Loucy (cell line): ENCODE data around the gene ZNF750.

Source experiments
- H2AFZ ChIP-seq: fragments of 200-600 bp; sonication (generic); 2 replicates; pipeline ENCODE4 v1.6.0; 2016; ENCODE audit warnings: antibody characterized with exemption, mild to moderate bottlenecking, low read length, moderate library complexity
- H3F3A ChIP-seq: fragments of 200-600 bp; 2 replicates; pipeline ENCODE4 v1.6.0; 2016; ENCODE audit warnings: antibody characterized with exemption, low read depth, mild to moderate bottlenecking
- H3K27me3 ChIP-seq: fragments of 200-600 bp; sonication (generic); 2 replicates; pipeline ENCODE4 v1.6.1; 2014; ENCODE audit warnings: low read length, mild to moderate bottlenecking; ENCODE audit not compliant: insufficient read depth, poor library complexity, severe bottlenecking
- H3K36me3 ChIP-seq: fragments of 200-600 bp; sonication (generic); 2 replicates; pipeline ENCODE4 v1.6.1; 2016; ENCODE audit warnings: low read length; ENCODE audit not compliant: insufficient read depth
- H3K4me1 ChIP-seq: fragments of 200-600 bp; sonication (generic); 2 replicates; pipeline ENCODE4 v1.5.1; 2014; ENCODE audit warnings: low read length, mild to moderate bottlenecking; ENCODE audit not compliant: insufficient read depth, poor library complexity, severe bottlenecking
- H3K4me2 ChIP-seq: fragments of 200-600 bp; sonication (generic); 2 replicates; pipeline ENCODE4 v1.6.0; 2014; ENCODE audit warnings: antibody characterized with exemption, low read length, low read depth, mild to moderate bottlenecking; ENCODE audit not compliant: poor library complexity, severe bottlenecking
- H3K4me3 ChIP-seq: fragments of 200-600 bp; sonication (generic); 2 replicates; pipeline ENCODE4 v1.5.1; 2014; ENCODE audit warnings: low read length, mild to moderate bottlenecking, mixed read lengths; ENCODE audit not compliant: poor library complexity, severe bottlenecking
- H3K79me2 ChIP-seq: fragments of 200-600 bp; sonication (generic); 2 replicates; pipeline ENCODE4 v1.6.1; 2014; ENCODE audit warnings: low read length; ENCODE audit not compliant: insufficient read depth
- H3K9ac ChIP-seq: fragments of 200-600 bp; sonication (generic); 2 replicates; pipeline ENCODE4 v1.6.0; 2014; ENCODE audit warnings: mild to moderate bottlenecking, low read depth, low read length, moderate library complexity; ENCODE audit not compliant: poor library complexity, severe bottlenecking
- H3K9me2 ChIP-seq: fragments of 200-600 bp; sonication (generic); replicated peaks from 2 replicates; pipeline ENCODE4 v1.6.1; 2016; ENCODE audit warnings: low read depth, low read length, mixed read lengths
- H3K9me3 ChIP-seq: fragments of 200-600 bp; sonication (generic); 2 replicates; pipeline ENCODE4 v1.6.1; 2014; ENCODE audit warnings: mild to moderate bottlenecking, antibody characterized with exemption, low read length, low read depth; ENCODE audit not compliant: insufficient read depth
- H4K20me1 ChIP-seq: fragments of 200-600 bp; sonication (generic); 2 replicates; pipeline ENCODE4 v1.6.0; 2014; ENCODE audit warnings: antibody characterized with exemption, low read length, mild to moderate bottlenecking; ENCODE audit not compliant: insufficient read depth, poor library complexity, severe bottlenecking
- CTCF ChIP-seq: fragments of 200-600 bp; sonication (generic); conservative IDR thresholded peaks from 2 replicates; pipeline ENCODE4 v1.5.1; 2014; ENCODE audit warnings: mild to moderate bottlenecking, antibody characterized with exemption, low read length
- EZH2phosphoT487 ChIP-seq: fragments of 200-600 bp; IDR thresholded peaks from 2 replicates; pipeline ENCODE4 v1.6.1; 2018; ENCODE audit warnings: antibody characterized with exemption, mild to moderate bottlenecking, moderate library complexity, borderline replicate concordance

The ZNF750 gene

GRCh38 chr17:82836823-82837357 lies 2.9 kb downstream of the ZNF750 start:
- no peaks in the 10 kb centered on the region for H3F3A ChIP-seq
- no peaks in the 10 kb centered on the region for H3K27me3 ChIP-seq
- no peak overlapping the region for H2AFZ ChIP-seq
- no peak overlapping the region for H3K4me3 ChIP-seq
- TF ChIP-seq CTCF (no peak), EZH2phosphoT487 (no peak)
- no peaks in the 10 kb centered on the region for H3K79me2 ChIP-seq
- no peak overlapping the region for H3K9ac ChIP-seq
- H3K9me3 ChIP-seq = no peaks in the 10 kb centered on the region
- no peak overlapping the region for H3K4me2 ChIP-seq
- peaks cover 30% of the 10 kb centered on the region; the same call in 1 of the 2 replicates for H3K36me3 ChIP-seq
- no peaks in the 10 kb centered on the region for H4K20me1 ChIP-seq
- H3K4me1 ChIP-seq = no peaks in the 10 kb centered on the region
- H3K9me2 ChIP-seq = no peaks in the 10 kb centered on the region

- no peaks in the 10 kb centered on the region for H4K20me1 ChIP-seq
- H3K27me3 ChIP-seq = no peaks in the 10 kb centered on the region
- H3K9ac ChIP-seq = no peak overlapping the region
- H3K4me2 ChIP-seq = no peak overlapping the region
- H3F3A ChIP-seq = no peaks in the 10 kb centered on the region
- H3K4me1 ChIP-seq = no peaks in the 10 kb centered on the region
- TF ChIP-seq EZH2phosphoT487 (no peak), CTCF (no peak)
- H3K79me2 ChIP-seq = no peaks in the 10 kb centered on the region; the same call in 1 of the 2 replicates
- no peak overlapping the region for H2AFZ ChIP-seq
- no peaks in the 10 kb centered on the region for H3K9me3 ChIP-seq
- peaks cover 32% of the 10 kb centered on the region; the same call in 1 of the 2 replicates for H3K36me3 ChIP-seq
- H3K9me2 ChIP-seq = no peaks in the 10 kb centered on the region
- no peak overlapping the region for H3K4me3 ChIP-seq
Measured at GRCh38 chr17:82835766-82836512, 3.9 kb downstream of the ZNF750 start.

- H3K79me2 ChIP-seq = no peaks in the 10 kb centered on the region; the same call in 1 of the 2 replicates
- no peak overlapping the region for H2AFZ ChIP-seq
- no peaks in the 10 kb centered on the region for H3K9me2 ChIP-seq
- no peaks in the 10 kb centered on the region for H3K4me1 ChIP-seq
- H4K20me1 ChIP-seq = no peaks in the 10 kb centered on the region
- no peak overlapping the region for H3K4me2 ChIP-seq
- H3F3A ChIP-seq = no peaks in the 10 kb centered on the region
- no peaks in the 10 kb centered on the region for H3K9me3 ChIP-seq
- H3K27me3 ChIP-seq = no peaks in the 10 kb centered on the region
- TF ChIP-seq CTCF = no peak
- no peak for TF ChIP-seq EZH2phosphoT487
- H3K36me3 ChIP-seq = peaks cover 36% of the 10 kb centered on the region; the same call in 1 of the 2 replicates
- H3K4me3 ChIP-seq = no peak overlapping the region
- H3K9ac ChIP-seq = no peak overlapping the region
Measured at GRCh38 chr17:82835122-82835521, 4.7 kb downstream of the ZNF750 start.
